ENCODE results near the gene ODAD4.

ODAD4 gene

GRCh38 chr17:41965694-41966462, 35.5 kb downstream of the ODAD4 start:
- Histone ChIP-seq H2AFZ (ENCODE audit: low read length) (peak overlapping the region; percentile 70), H3K4me2 (ENCODE audit: low read depth, low read length, poor library complexity, severe bottlenecking) (peak overlapping the region; percentile 89)

GRCh38 chr17:41966463-41967140, 36.2 kb downstream of the ODAD4 start, which contains the start of gene CNP:
CNP (plus strand) TSS chr17:41966795; CDS start chr17:41966885, 90 bp downstream.
- Histone ChIP-seq H3K79me2 (ENCODE audit: insufficient read depth, low read length) (peaks cover 43% of the 10 kb centered on the region), H3K9me3 (ENCODE audit: insufficient read depth, low read depth, low read length) (no peaks in the 10 kb centered on the region), H3K4me3 (ENCODE audit: low read length, poor library complexity, severe bottlenecking) (peak within 1 kb of the TSS; percentile 83), H3K36me3 (ENCODE audit: insufficient read depth, low read length) (no peaks in the 10 kb centered on the region; the same call in 1 of the 2 replicates), H3K9me2 (replicated peaks; ENCODE audit: low read depth, low read length) (no peaks in the 10 kb centered on the region), H3K4me1 (ENCODE audit: insufficient read depth, low read length, poor library complexity, severe bottlenecking) (peaks cover 28% of the 10 kb centered on the region), H3F3A (ENCODE audit: low read depth) (no peaks in the 10 kb centered on the region; the same call in 1 of the 2 replicates), H3K27me3 (ENCODE audit: insufficient read depth, low read length, poor library complexity, severe bottlenecking) (no peaks in the 10 kb centered on the region), H4K20me1 (ENCODE audit: insufficient read depth, low read length, poor library complexity, severe bottlenecking) (no peaks in the 10 kb centered on the region), H3K9ac (ENCODE audit: low read depth, low read length, poor library complexity, severe bottlenecking) (peak within 1 kb of the TSS; percentile 88), H2AFZ (ENCODE audit: low read length) (peak within 1 kb of the TSS; percentile 81), H3K4me2 (ENCODE audit: low read depth, low read length, poor library complexity, severe bottlenecking) (peak within 1 kb of the TSS; percentile 89)
- no peak for TF ChIP-seq EZH2phosphoT487 (IDR thresholded peaks at IDR 0.05; ENCODE audit: borderline replicate concordance)
- no peak for TF ChIP-seq CTCF (conservative IDR thresholded peaks at IDR 0.05; ENCODE audit: low read length)

More at GRCh38 chr17:41965694-41966462, 35.5 kb downstream of the ODAD4 start:
- H3K4me1 ChIP-seq (ENCODE audit: insufficient read depth, low read length, poor library complexity, severe bottlenecking): peaks cover 28% of the 10 kb centered on the region
- no peaks in the 10 kb centered on the region for H4K20me1 ChIP-seq (ENCODE audit: insufficient read depth, low read length, poor library complexity, severe bottlenecking)
- no peaks in the 10 kb centered on the region for H3K9me2 ChIP-seq (replicated peaks; ENCODE audit: low read depth, low read length)
- TF ChIP-seq EZH2phosphoT487 (IDR thresholded peaks at IDR 0.05; ENCODE audit: borderline replicate concordance) (no peak), CTCF (conservative IDR thresholded peaks at IDR 0.05; ENCODE audit: low read length) (no peak)
- no peaks in the 10 kb centered on the region for H3K27me3 ChIP-seq (ENCODE audit: insufficient read depth, low read length, poor library complexity, severe bottlenecking)
- H3K9me3 ChIP-seq (ENCODE audit: insufficient read depth, low read depth, low read length): no peaks in the 10 kb centered on the region
- no peaks in the 10 kb centered on the region; the same call in 1 of the 2 replicates for H3K36me3 ChIP-seq (ENCODE audit: insufficient read depth, low read length)
- peak overlapping the region; percentile 88 for H3K9ac ChIP-seq (ENCODE audit: low read depth, low read length, poor library complexity, severe bottlenecking)
- peak overlapping the region; percentile 83 for H3K4me3 ChIP-seq (ENCODE audit: low read length, poor library complexity, severe bottlenecking)
- peaks cover 39% of the 10 kb centered on the region for H3K79me2 ChIP-seq (ENCODE audit: insufficient read depth, low read length)
- H3F3A ChIP-seq (ENCODE audit: low read depth): no peaks in the 10 kb centered on the region; the same call in 1 of the 2 replicates

DNA sequence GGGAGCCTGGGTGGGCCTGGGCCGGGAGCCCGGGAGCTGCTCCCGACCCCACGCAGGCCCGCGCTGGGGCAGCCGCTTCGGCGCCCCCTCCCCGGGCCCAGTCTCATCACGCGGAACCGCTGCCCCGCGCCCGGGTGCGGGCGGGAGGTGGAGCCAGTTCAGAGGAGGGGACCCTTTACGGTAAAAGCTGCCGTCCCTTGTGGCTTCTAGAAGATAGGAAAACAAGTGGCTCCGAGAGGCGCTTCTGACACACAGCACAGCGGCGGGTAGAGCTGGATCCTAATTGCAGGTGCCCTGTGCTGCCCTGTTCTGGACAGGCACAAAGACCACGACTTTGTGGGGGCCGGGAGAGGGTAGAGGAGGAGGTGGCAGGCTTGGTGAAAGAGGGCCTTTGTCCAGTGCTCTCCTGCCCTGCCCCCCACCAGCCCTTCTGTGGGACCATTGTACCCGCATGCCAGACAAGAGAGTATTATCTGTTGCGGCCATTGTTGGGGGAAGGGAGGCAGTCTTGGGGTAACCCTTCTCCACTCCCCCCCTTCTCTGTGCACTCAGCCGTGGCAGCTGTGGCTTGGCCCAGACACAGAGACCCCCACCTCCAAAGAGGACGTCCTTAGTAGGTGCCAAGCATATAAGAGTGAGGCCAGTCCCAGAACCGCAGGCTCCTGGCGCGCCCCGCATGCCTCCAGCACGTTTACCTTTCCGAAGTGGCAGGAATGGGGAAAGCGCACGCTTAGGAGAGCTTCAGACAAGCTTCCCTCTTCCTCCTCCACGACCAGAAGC, 36.9 kb downstream of the ODAD4 start:
- Histone ChIP-seq H3K4me3 (ENCODE audit: low read length, poor library complexity, severe bottlenecking) (peak overlapping the region; percentile 83), H3K9ac (ENCODE audit: low read depth, low read length, poor library complexity, severe bottlenecking) (peak overlapping the region; percentile 88), H3K79me2 (ENCODE audit: insufficient read depth, low read length) (peaks cover 45% of the 10 kb centered on the region), H3K4me1 (ENCODE audit: insufficient read depth, low read length, poor library complexity, severe bottlenecking) (peaks cover 28% of the 10 kb centered on the region), H3K27me3 (ENCODE audit: insufficient read depth, low read length, poor library complexity, severe bottlenecking) (no peaks in the 10 kb centered on the region), H3K36me3 (ENCODE audit: insufficient read depth, low read length) (peaks cover 1% of the 10 kb centered on the region; the same call in 1 of the 2 replicates), H3K9me2 (replicated peaks; ENCODE audit: low read depth, low read length) (no peaks in the 10 kb centered on the region), H3K9me3 (ENCODE audit: insufficient read depth, low read depth, low read length) (no peaks in the 10 kb centered on the region), H2AFZ (ENCODE audit: low read length) (peak overlapping the region; percentile 81), H3F3A (ENCODE audit: low read depth) (no peaks in the 10 kb centered on the region; the same call in 1 of the 2 replicates), H4K20me1 (ENCODE audit: insufficient read depth, low read length, poor library complexity, severe bottlenecking) (no peaks in the 10 kb centered on the region), H3K4me2 (ENCODE audit: low read depth, low read length, poor library complexity, severe bottlenecking) (peak overlapping the region; percentile 78)
- TF ChIP-seq EZH2phosphoT487 (IDR thresholded peaks at IDR 0.05; ENCODE audit: borderline replicate concordance): no peak

Measured in Loucy (cell line).